PC-3 (cell line): ENCODE data around the gene APOH. TPM values are rescaled to one million over a fixed set of nuclear protein-coding genes. Genes with fewer than 3 reads are reported as not detected.

Source experiments
- ATAC-seq: fragments of 200-7000 bp; cut with Tn5 transposase; 2 replicates; pipeline ENCODE4 v1.9.1; 2020; ENCODE audit warnings: mild to moderate bottlenecking, moderate library complexity
- BruUV-seq: library from RNA; stranded (reverse); fragments of 400-500 nt; replicated peaks from 2 replicates; lab custom pipeline; 2021; lab: Mats Ljungman, UMichigan
- CTCF ChIA-PET: fragments of 300-600 bp; sonication (Branson Sonifier 250); formaldehyde crosslinking; loops from one replicate; lab custom pipeline; 2022; ENCODE audit warnings: antibody characterized with exemption; lab: Charles Lee
- POLR2A ChIA-PET: fragments of 300-600 bp; sonication (Branson Sonifier 250); formaldehyde crosslinking; loops from one replicate; lab custom pipeline; 2022; ENCODE audit warnings: antibody characterized with exemption; ENCODE audit not compliant: unreplicated experiment; lab: Charles Lee
- DNase-seq: peaks from one replicate; pipeline ENCODE4 v3.0.0-alpha.2; 2015
- H2AFZ ChIP-seq: fragments of 300-600 bp; sonication (generic); 2 replicates; pipeline ENCODE4 v1.6.0; 2016; ENCODE audit warnings: antibody characterized with exemption, low read length
- H3F3A ChIP-seq: fragments of 300-600 bp; sonication (generic); one replicate; pipeline ENCODE4 v1.6.0; 2017; ENCODE audit warnings: antibody characterized with exemption, low read length, control low read depth, mild to moderate bottlenecking; ENCODE audit not compliant: unreplicated experiment
- H3K27ac ChIP-seq: fragments of 300-600 bp; sonication (generic); 2 replicates; pipeline ENCODE4 v1.5.1; 2016; ENCODE audit warnings: mild to moderate bottlenecking, low read length
- H3K27me3 ChIP-seq: fragments of 300-600 bp; sonication (generic); 2 replicates; pipeline ENCODE4 v1.6.1; 2016; ENCODE audit warnings: low read length, mixed read lengths
- H3K36me3 ChIP-seq: fragments of 300-600 bp; sonication (generic); 2 replicates; pipeline ENCODE4 v1.6.1; 2016; ENCODE audit warnings: low read depth, mixed run types, low read length, mixed read lengths
- H3K4me1 ChIP-seq: fragments of 300-600 bp; sonication (generic); 2 replicates; pipeline ENCODE4 v1.5.1; 2016; ENCODE audit warnings: low read length; ENCODE audit not compliant: insufficient read depth
- H3K4me2 ChIP-seq: fragments of 300-600 bp; sonication (generic); 2 replicates; pipeline ENCODE4 v1.6.0; 2016; ENCODE audit warnings: low read length
- H3K4me3 ChIP-seq: fragments of 300-600 bp; sonication (generic); 2 replicates; pipeline ENCODE4 v1.5.1; 2016; ENCODE audit warnings: mild to moderate bottlenecking, low read length, mixed read lengths
- H3K79me2 ChIP-seq: fragments of 300-600 bp; sonication (generic); 2 replicates; pipeline ENCODE4 v1.6.1; 2017; ENCODE audit warnings: low read length, mixed read lengths
- H3K9ac ChIP-seq: fragments of 300-600 bp; sonication (generic); 2 replicates; pipeline ENCODE4 v1.6.0; 2016; ENCODE audit warnings: mild to moderate bottlenecking, low read length
- H3K9me2 ChIP-seq: fragments of 300-600 bp; sonication (generic); replicated peaks from 2 replicates; pipeline ENCODE4 v1.6.1; 2016; ENCODE audit warnings: mixed run types, low read length, mixed read lengths
- H3K9me3 ChIP-seq: fragments of 300-600 bp; sonication (generic); 2 replicates; pipeline ENCODE4 v1.6.1; 2016; ENCODE audit warnings: low read length, mixed read lengths
- H4K20me1 ChIP-seq: fragments of 300-600 bp; sonication (generic); 2 replicates; pipeline ENCODE4 v1.6.1; 2016; ENCODE audit warnings: low read length, mixed read lengths
- CTCF ChIP-seq: fragments of 300-600 bp; sonication (generic); conservative IDR thresholded peaks from 2 replicates; pipeline ENCODE4 v1.5.1; 2017; ENCODE audit warnings: antibody characterized with exemption, low read depth, mild to moderate bottlenecking, low read length
- EZH2 ChIP-seq: fragments of 300-600 bp; sonication (generic); IDR thresholded peaks from one replicate; pipeline ENCODE4 v1.6.1; 2017; ENCODE audit warnings: antibody characterized with exemption, mild to moderate bottlenecking, low read length; ENCODE audit not compliant: unreplicated experiment
- EZH2phosphoT487 ChIP-seq: fragments of 300-600 bp; sonication (generic); IDR thresholded peaks from 2 replicates; pipeline ENCODE4 v1.6.1; 2018; ENCODE audit warnings: mild to moderate bottlenecking, antibody characterized with exemption, low read length, borderline replicate concordance
- intact Hi-C: fragments of 100-400 bp; cut with micrococcal nuclease; formaldehyde crosslinking; loops from 2 replicates; pipeline ENCODE4 v1.9.0; 2023
- total RNA-seq: library from RNA; depleted of rRNA; stranded (reverse); fragments of >200 nt; gene quantifications from 2 replicates; pipeline ENCODE4 v1.2.3, GENCODE V29; 2014

APOH gene
- total RNA-seq, 1 experiment from 2014 or later, result not detected

GRCh38 chr17:66248285-66248684, 19.1 kb upstream of the APOH start:
- TF ChIP-seq EZH2phosphoT487 (no peak), EZH2 (no peak), CTCF (no peak)
- Histone ChIP-seq H3K36me3 (no peaks in the 10 kb centered on the region), H3K79me2 (no peaks in the 10 kb centered on the region), H3K4me3 (no peak overlapping the region), H2AFZ (no peak overlapping the region), H3K9ac (no peak overlapping the region), H3K27ac (no peak overlapping the region), H4K20me1 (no peaks in the 10 kb centered on the region), H3K4me1 (no peaks in the 10 kb centered on the region), H3K27me3 (no peaks in the 10 kb centered on the region), H3K4me2 (no peak overlapping the region), H3K9me3 (no peaks in the 10 kb centered on the region), H3F3A (no peaks in the 10 kb centered on the region), H3K9me2 (no peaks in the 10 kb centered on the region)
- ChIA-PET POLR2A (no interaction called here), CTCF (no interaction called here)
- peak; percentile 29 for DNase-seq
- intact Hi-C loops, result no loop called here
- no TSS peak for BruUV-seq
- peak; percentile 59 for ATAC-seq

DNA sequence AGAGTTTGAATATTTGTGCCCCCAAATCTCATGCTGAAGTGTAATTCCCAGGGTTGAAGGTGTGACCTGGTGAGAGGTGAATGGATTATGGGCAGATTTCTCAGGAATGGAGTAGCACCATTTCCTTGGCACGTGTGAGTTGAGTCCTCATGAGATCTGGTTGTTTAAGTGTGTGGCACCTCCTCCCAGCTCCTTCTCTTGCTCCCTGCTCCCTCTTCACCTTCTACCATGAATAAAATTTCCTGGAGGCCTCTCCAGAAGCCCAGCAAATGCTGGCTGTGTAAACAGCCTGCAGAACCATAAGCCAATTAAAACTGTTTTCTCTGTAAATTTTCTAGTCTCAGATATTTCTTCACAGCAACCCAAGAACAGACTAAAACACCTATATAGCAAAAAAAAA, 12.6 kb upstream of the APOH start:
- no peak overlapping the region for H3K27ac ChIP-seq
- intact Hi-C loops, result loop anchor here (2.0 kb wide), 1 partner anchor 41 kb away; no protein-coding TSS in a partner anchor
- H3K9me3 ChIP-seq, result no peaks in the 10 kb centered on the region
- no peaks in the 10 kb centered on the region for H4K20me1 ChIP-seq
- no peak overlapping the region for H3K4me2 ChIP-seq
- no peak for DNase-seq
- no peak overlapping the region for H3K4me3 ChIP-seq
- H3K36me3 ChIP-seq, result no peaks in the 10 kb centered on the region
- no TSS peak for BruUV-seq
- no peaks in the 10 kb centered on the region for H3K9me2 ChIP-seq
- ChIA-PET CTCF (no interaction called here), POLR2A (no interaction called here)
- no peaks in the 10 kb centered on the region for H3F3A ChIP-seq
- H3K4me1 ChIP-seq, result peaks cover 16% of the 10 kb centered on the region
- no peaks in the 10 kb centered on the region for H3K27me3 ChIP-seq
- no peak overlapping the region for H3K9ac ChIP-seq
- no peak for TF ChIP-seq CTCF
- no peak for ATAC-seq
- no peaks in the 10 kb centered on the region for H3K79me2 ChIP-seq
- no peak overlapping the region for H2AFZ ChIP-seq

- Histone ChIP-seq H3F3A (no peaks in the 10 kb centered on the region), H3K27me3 (no peaks in the 10 kb centered on the region), H2AFZ (no peak overlapping the region), H3K9me2 (no peaks in the 10 kb centered on the region), H3K79me2 (no peaks in the 10 kb centered on the region), H4K20me1 (no peaks in the 10 kb centered on the region), H3K9me3 (no peaks in the 10 kb centered on the region), H3K4me2 (peak overlapping the region; percentile 7), H3K9ac (no peak overlapping the region), H3K4me1 (peaks cover 16% of the 10 kb centered on the region), H3K4me3 (no peak overlapping the region), H3K36me3 (no peaks in the 10 kb centered on the region), H3K27ac (peak overlapping the region; percentile 15)
- peak; percentile 89 for ATAC-seq
- intact Hi-C loops, result loop anchor here (2.0 kb wide), 1 partner anchor 40 kb away; no protein-coding TSS in a partner anchor
- POLR2A ChIA-PET, result interaction anchor here (0.6 kb wide), 3 partner anchors 34 to 576 kb away, joined by 3 to 5 read pairs (median 3); no protein-coding TSS in a partner anchor
- TF ChIP-seq EZH2 (no peak), CTCF (no peak), EZH2phosphoT487 (no peak)
- peak; percentile 86 for DNase-seq
- CTCF ChIA-PET, result no interaction called here
- no TSS peak for BruUV-seq
These were observed 11.4 kb upstream of the APOH start for GRCh38 chr17:66240630-66241029.
